SK-N-SH (cell line): ENCODE results near the gene LCE5A. TPM values are rescaled to one million over a fixed set of nuclear protein-coding genes. Genes with fewer than 3 reads are reported as not detected.

Source experiments
- CTCF ChIA-PET: fragments of 300-600, 350-600 bp; formaldehyde crosslinking; extraction: SDS; loops from one replicate; lab custom pipeline; 2021; lab: Yijun Ruan, JAX
- POLR2A ChIA-PET: fragments of 350-600 bp; sonication (Branson Sonifier 250); formaldehyde crosslinking; extraction: SDS; loops from one replicate; lab custom pipeline; 2020; ENCODE audit warnings: antibody characterized with exemption, inconsistent platforms; lab: Yijun Ruan, JAX
- DNase-seq: peaks from one replicate; pipeline ENCODE4 v3.0.0; 2012
- H2AFZ ChIP-seq: fragments of 200-600 bp; sonication (generic); 2 replicates; pipeline ENCODE4 v1.8.1; 2016; ENCODE audit warnings: antibody characterized with exemption, mild to moderate bottlenecking, low read depth
- H3F3A ChIP-seq: fragments of 200-600 bp; sonication (generic); replicated peaks from 2 replicates; pipeline ENCODE3; 2016; ENCODE audit warnings: antibody characterized with exemption, mild to moderate bottlenecking; ENCODE audit not compliant: insufficient read depth
- H3K27ac ChIP-seq, 2 experiments: fragments of 200-500 bp in 1 of 2; fragments of 200-600 bp in 1 of 2; sonication (Bioruptor generic) in 1 of 2; sonication (generic), shearing (Covaris generic) in 1 of 2; 2 replicates each; pipeline versions ENCODE4 v1.5.1 to v1.6.1; 2014 to 2016; ENCODE audit warnings: low read depth in 2 of 2, inconsistent platforms in 1 of 2, low read length in 1 of 2, mild to moderate bottlenecking in 1 of 2, mixed read lengths in 1 of 2
- H3K27me3 ChIP-seq: fragments of 200-600 bp; sonication (generic), shearing (Covaris generic); 2 replicates; pipeline ENCODE4 v1.6.1; 2016; ENCODE audit warnings: mixed run types; ENCODE audit not compliant: insufficient read depth
- H3K36me3 ChIP-seq, 2 experiments: fragments of 200-500 bp in 1 of 2; fragments of 200-600 bp in 1 of 2; sonication (Bioruptor generic) in 1 of 2; sonication (generic) in 1 of 2; replicated peaks in 1 of 2; 2 replicates each; pipeline versions ENCODE3 to v1.5.1; 2014 to 2016; ENCODE audit warnings: low read length in 1 of 2, mild to moderate bottlenecking in 1 of 2; ENCODE audit not compliant: insufficient read depth in 2 of 2, control insufficient read depth in 1 of 2
- H3K4me1 ChIP-seq, 2 experiments: fragments of 200-500 bp in 1 of 2; fragments of 200-600 bp in 1 of 2; sonication (Bioruptor generic) in 1 of 2; sonication (generic), shearing (Covaris generic) in 1 of 2; 2 replicates each; pipeline versions ENCODE4 v1.5.1 to v1.6.1; 2014 to 2016; ENCODE audit warnings: low read depth in 1 of 2, low read length in 1 of 2, mixed run types in 1 of 2; ENCODE audit not compliant: insufficient read depth in 2 of 2, control insufficient read depth in 1 of 2
- H3K4me2 ChIP-seq: fragments of 200-600 bp; sonication (generic), shearing (Covaris generic); 2 replicates; pipeline ENCODE4 v1.6.1; 2017; ENCODE audit warnings: mixed run types
- H3K4me3 ChIP-seq, 2 experiments: fragments of 200-500 bp in 1 of 2; fragments of 200-600 bp in 1 of 2; sonication (Bioruptor generic) in 1 of 2; sonication (generic), shearing (Covaris generic) in 1 of 2; 2 replicates each; pipeline versions ENCODE4 v1.5.1 to v1.8.1; 2014 to 2016; ENCODE audit warnings: low read depth in 2 of 2, inconsistent platforms in 1 of 2, low read length in 1 of 2, mild to moderate bottlenecking in 1 of 2, mixed read lengths in 1 of 2, moderate library complexity in 1 of 2
- H3K79me2 ChIP-seq: fragments of 200-600 bp; sonication (generic); 2 replicates; pipeline ENCODE4 v1.8.1; 2017; ENCODE audit warnings: mild to moderate bottlenecking; ENCODE audit not compliant: insufficient read depth
- H3K9ac ChIP-seq: fragments of 200-600 bp; sonication (generic); 2 replicates; pipeline ENCODE4 v1.6.1; 2017; ENCODE audit warnings: mixed run types
- H3K9me2 ChIP-seq: fragments of 200-600 bp; sonication (generic); 2 replicates; pipeline ENCODE4 v1.6.1; 2017; ENCODE audit warnings: mixed run types
- H3K9me3 ChIP-seq: fragments of 200-600 bp; sonication (generic); 2 replicates; pipeline ENCODE4 v1.6.1; 2017; ENCODE audit warnings: mixed run types, mild to moderate bottlenecking, moderate library complexity
- H4K20me1 ChIP-seq: fragments of 200-600 bp; sonication (generic); 2 replicates; pipeline ENCODE4 v1.6.1; 2017; ENCODE audit warnings: mild to moderate bottlenecking, mixed run types; ENCODE audit not compliant: insufficient read depth
- CHD2 ChIP-seq: fragments of 150-350 bp; IDR thresholded peaks from 2 replicates; pipeline ENCODE4 v1.6.1; 2018; ENCODE audit warnings: low read length; ENCODE audit not compliant: partially characterized antibody
- EZH2phosphoT487 ChIP-seq: fragments of 200-600 bp; sonication (generic); IDR thresholded peaks from 2 replicates; pipeline ENCODE4 v1.6.1; 2017; ENCODE audit warnings: low read depth, mixed run types, mild to moderate bottlenecking, antibody characterized with exemption, moderate library complexity, borderline replicate concordance
- FOSL2 ChIP-seq: IDR thresholded peaks from 2 replicates; pipeline ENCODE4 v1.4.0; 2012; ENCODE audit warnings: low read depth, mild to moderate bottlenecking, moderate library complexity, borderline replicate concordance
- FOXJ3 ChIP-seq: sonication (generic); formaldehyde crosslinking; IDR thresholded peaks from 2 replicates; pipeline ENCODE4 v1.5.1; 2020; ENCODE audit warnings: mild to moderate bottlenecking, missing genetic modification reagents
- FOXM1 ChIP-seq: IDR thresholded peaks from 2 replicates; pipeline ENCODE4 v1.4.0; 2012; ENCODE audit warnings: low read depth, mild to moderate bottlenecking
- GABPA ChIP-seq: IDR thresholded peaks from 2 replicates; pipeline ENCODE4 v1.4.0; 2012; ENCODE audit warnings: low read depth, mild to moderate bottlenecking
- GATA2 ChIP-seq: sonication (generic); formaldehyde crosslinking; IDR thresholded peaks from 2 replicates; pipeline ENCODE4 v1.5.0; 2020; ENCODE audit warnings: mild to moderate bottlenecking, missing genetic modification reagents
- JUND ChIP-seq: IDR thresholded peaks from 2 replicates; pipeline ENCODE4 v1.4.0; 2012
- MEF2A ChIP-seq: IDR thresholded peaks from 2 replicates; pipeline ENCODE4 v1.4.0; 2012; ENCODE audit warnings: low read depth, borderline replicate concordance
- NRF1 ChIP-seq: IDR thresholded peaks from 2 replicates; pipeline ENCODE4 v1.6.1; 2012; ENCODE audit warnings: low read depth, mild to moderate bottlenecking, low read length
- RXRA ChIP-seq: IDR thresholded peaks from 2 replicates; pipeline ENCODE4 v1.4.0; 2012; ENCODE audit warnings: low read depth, mild to moderate bottlenecking, borderline replicate concordance
- SIN3A ChIP-seq: IDR thresholded peaks from 2 replicates; pipeline ENCODE4 v1.6.1; 2012; ENCODE audit warnings: low read depth, mild to moderate bottlenecking, low read length, moderate library complexity, borderline replicate concordance
- TAF1 ChIP-seq: IDR thresholded peaks from 2 replicates; pipeline ENCODE4 v1.6.1; 2012; ENCODE audit warnings: low read depth, mild to moderate bottlenecking, low read length, moderate library complexity, borderline replicate concordance
- WGBS: methylation state at CpG from one replicate; pipeline ENCODE4 v1.1.6; 2017; ENCODE audit warnings: low lambda C conversion rate; 5-methylcytosine and 5-hydroxymethylcytosine counted together
- polyA plus RNA-seq, 3 experiments: library from polyadenylated mRNA; depleted of rRNA; stranded (reverse); fragments of >200 nt; gene quantifications; 2 replicates each; pipeline ENCODE4 v1.2.3, GENCODE V29; 2012
- TF ChIP-seq, protein P1 (sequence below): fragments of 200-600 bp; sonication (generic); IDR thresholded peaks from 2 replicates; pipeline ENCODE4 v1.6.1; 2017; ENCODE audit warnings: antibody characterized with exemption, mild to moderate bottlenecking, moderate library complexity
- TF ChIP-seq, protein P2 (sequence below): IDR thresholded peaks from 2 replicates; pipeline ENCODE4 v1.4.0; 2012; ENCODE audit warnings: low read depth
- TF ChIP-seq, protein P3 (sequence below): IDR thresholded peaks from 2 replicates; pipeline ENCODE4 v1.4.0; 2012; ENCODE audit warnings: low read depth, borderline replicate concordance
- TF ChIP-seq, protein P4 (sequence below): IDR thresholded peaks from 2 replicates; pipeline ENCODE4; 2012
- TF ChIP-seq, protein P5 (sequence below): IDR thresholded peaks from 2 replicates; pipeline ENCODE4 v1.6.1; 2012; ENCODE audit warnings: mild to moderate bottlenecking, low read depth, low read length, moderate library complexity

The LCE5A gene
- polyA plus RNA-seq, 1 of the 3 experiments (the other 2 are of a cell fraction), result not detected

DNA sequence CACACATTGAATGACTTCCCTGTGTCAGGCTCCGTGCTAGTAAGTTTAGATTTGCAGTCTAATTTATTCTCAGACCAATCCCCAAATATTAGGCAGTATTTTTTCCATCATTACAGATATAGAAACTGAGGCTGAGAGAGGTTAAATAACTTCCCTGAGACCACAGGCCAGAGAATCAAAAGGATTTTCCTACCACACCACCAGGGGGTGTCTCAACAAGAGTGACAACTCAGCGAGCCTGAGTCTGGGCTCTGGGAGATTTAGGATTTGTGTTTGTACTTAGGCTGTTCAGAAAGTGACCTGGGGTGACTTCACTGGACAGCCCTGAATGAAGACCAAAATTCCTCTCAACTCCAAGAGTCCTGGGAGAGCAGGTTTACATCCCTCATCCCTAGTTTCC, 13.3 kb upstream of the LCE5A start:
- Histone ChIP-seq H3K9me2 (no peaks in the 10 kb centered on the region), H3K4me3 (no peak overlapping the region), H3K36me3 (no peaks in the 10 kb centered on the region), H3K79me2 (no peaks in the 10 kb centered on the region), H3K27ac (no peak overlapping the region), H3K27me3 (peaks cover 13% of the 10 kb centered on the region; the same call in 1 of the 2 replicates), H3K9ac (no peak overlapping the region), H2AFZ (no peak overlapping the region), H3F3A (no peaks in the 10 kb centered on the region), H4K20me1 (no peaks in the 10 kb centered on the region), H3K4me2 (no peak overlapping the region), H3K4me1 (no peaks in the 10 kb centered on the region), H3K9me3 (no peaks in the 10 kb centered on the region)
- ChIA-PET CTCF (interaction anchor here (0.7 to 3.7 kb wide), 3 partner anchors 37 to 45 kb away, joined by 3 to 15 read pairs (median 3); no protein-coding TSS in a partner anchor), POLR2A (no interaction called here)
- no peak for DNase-seq
- TF ChIP-seq, protein P1, sequence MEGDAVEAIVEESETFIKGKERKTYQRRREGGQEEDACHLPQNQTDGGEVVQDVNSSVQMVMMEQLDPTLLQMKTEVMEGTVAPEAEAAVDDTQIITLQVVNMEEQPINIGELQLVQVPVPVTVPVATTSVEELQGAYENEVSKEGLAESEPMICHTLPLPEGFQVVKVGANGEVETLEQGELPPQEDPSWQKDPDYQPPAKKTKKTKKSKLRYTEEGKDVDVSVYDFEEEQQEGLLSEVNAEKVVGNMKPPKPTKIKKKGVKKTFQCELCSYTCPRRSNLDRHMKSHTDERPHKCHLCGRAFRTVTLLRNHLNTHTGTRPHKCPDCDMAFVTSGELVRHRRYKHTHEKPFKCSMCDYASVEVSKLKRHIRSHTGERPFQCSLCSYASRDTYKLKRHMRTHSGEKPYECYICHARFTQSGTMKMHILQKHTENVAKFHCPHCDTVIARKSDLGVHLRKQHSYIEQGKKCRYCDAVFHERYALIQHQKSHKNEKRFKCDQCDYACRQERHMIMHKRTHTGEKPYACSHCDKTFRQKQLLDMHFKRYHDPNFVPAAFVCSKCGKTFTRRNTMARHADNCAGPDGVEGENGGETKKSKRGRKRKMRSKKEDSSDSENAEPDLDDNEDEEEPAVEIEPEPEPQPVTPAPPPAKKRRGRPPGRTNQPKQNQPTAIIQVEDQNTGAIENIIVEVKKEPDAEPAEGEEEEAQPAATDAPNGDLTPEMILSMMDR, result peak; percentile 40
- TF ChIP-seq, protein P2, sequence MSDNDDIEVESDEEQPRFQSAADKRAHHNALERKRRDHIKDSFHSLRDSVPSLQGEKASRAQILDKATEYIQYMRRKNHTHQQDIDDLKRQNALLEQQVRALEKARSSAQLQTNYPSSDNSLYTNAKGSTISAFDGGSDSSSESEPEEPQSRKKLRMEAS, result no peak
- no peak for TF ChIP-seq CHD2
- TF ChIP-seq, protein P3, sequence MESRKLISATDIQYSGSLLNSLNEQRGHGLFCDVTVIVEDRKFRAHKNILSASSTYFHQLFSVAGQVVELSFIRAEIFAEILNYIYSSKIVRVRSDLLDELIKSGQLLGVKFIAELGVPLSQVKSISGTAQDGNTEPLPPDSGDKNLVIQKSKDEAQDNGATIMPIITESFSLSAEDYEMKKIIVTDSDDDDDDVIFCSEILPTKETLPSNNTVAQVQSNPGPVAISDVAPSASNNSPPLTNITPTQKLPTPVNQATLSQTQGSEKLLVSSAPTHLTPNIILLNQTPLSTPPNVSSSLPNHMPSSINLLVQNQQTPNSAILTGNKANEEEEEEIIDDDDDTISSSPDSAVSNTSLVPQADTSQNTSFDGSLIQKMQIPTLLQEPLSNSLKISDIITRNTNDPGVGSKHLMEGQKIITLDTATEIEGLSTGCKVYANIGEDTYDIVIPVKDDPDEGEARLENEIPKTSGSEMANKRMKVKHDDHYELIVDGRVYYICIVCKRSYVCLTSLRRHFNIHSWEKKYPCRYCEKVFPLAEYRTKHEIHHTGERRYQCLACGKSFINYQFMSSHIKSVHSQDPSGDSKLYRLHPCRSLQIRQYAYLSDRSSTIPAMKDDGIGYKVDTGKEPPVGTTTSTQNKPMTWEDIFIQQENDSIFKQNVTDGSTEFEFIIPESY, result no peak
- TF ChIP-seq RXRA, result no peak
- TF ChIP-seq TAF1, result no peak
- no peak for TF ChIP-seq NRF1
- TF ChIP-seq GABPA, result no peak
- WGBS, result 0% methylated on average over 2 of the region's 2 CpGs

DNA sequence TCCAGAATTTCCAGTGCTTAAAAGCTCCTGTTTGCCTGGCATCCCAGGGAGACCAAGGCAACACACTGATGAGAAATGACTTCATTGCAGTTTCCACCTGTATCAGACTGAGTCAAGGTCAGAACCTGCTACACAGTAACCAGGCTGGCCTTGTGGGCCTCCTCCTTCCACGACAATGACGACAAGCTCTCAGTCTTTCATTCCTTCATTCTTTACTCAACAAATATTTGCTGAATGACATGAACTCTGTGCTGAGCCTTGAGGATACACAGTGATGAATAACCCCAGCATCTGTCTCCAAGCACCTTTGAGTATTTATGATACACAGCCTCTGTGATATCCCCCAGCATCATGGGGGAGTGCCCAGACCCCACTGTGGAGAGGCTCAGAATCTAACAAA, 8.9 kb upstream of the LCE5A start:
- H3K27me3 ChIP-seq, result peaks cover 5% of the 10 kb centered on the region; the same call in 1 of the 2 replicates
- no peaks in the 10 kb centered on the region for H3K9me3 ChIP-seq
- ChIA-PET CTCF (no interaction called here), POLR2A (no interaction called here)
- H3K9me2 ChIP-seq, result no peaks in the 10 kb centered on the region
- no peak for DNase-seq
- H3K79me2 ChIP-seq, result no peaks in the 10 kb centered on the region
- no peak overlapping the region for H3K4me3 ChIP-seq
- no peaks in the 10 kb centered on the region for H3K36me3 ChIP-seq
- H3F3A ChIP-seq, result no peaks in the 10 kb centered on the region
- no peaks in the 10 kb centered on the region for H4K20me1 ChIP-seq
- no peak overlapping the region for H2AFZ ChIP-seq
- no peak overlapping the region for H3K9ac ChIP-seq
- no peak overlapping the region for H3K4me2 ChIP-seq
- no peak overlapping the region for H3K27ac ChIP-seq
- no peaks in the 10 kb centered on the region for H3K4me1 ChIP-seq
- whole genome bisulfite sequencing, result 0% methylated on average over 2 of the region's 2 CpGs
- TF ChIP-seq FOXJ3 (no peak), EZH2phosphoT487 (no peak), GATA2 (no peak), SIN3A (no peak), MEF2A (no peak), FOXM1 (no peak), FOSL2 (no peak), JUND (no peak)
- TF ChIP-seq, protein P4, sequence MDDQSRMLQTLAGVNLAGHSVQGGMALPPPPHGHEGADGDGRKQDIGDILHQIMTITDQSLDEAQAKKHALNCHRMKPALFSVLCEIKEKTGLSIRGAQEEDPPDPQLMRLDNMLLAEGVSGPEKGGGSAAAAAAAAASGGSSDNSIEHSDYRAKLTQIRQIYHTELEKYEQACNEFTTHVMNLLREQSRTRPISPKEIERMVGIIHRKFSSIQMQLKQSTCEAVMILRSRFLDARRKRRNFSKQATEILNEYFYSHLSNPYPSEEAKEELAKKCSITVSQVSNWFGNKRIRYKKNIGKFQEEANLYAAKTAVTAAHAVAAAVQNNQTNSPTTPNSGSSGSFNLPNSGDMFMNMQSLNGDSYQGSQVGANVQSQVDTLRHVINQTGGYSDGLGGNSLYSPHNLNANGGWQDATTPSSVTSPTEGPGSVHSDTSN, result no peak
- TF ChIP-seq, protein P2, result no peak
- TF ChIP-seq, protein P5, sequence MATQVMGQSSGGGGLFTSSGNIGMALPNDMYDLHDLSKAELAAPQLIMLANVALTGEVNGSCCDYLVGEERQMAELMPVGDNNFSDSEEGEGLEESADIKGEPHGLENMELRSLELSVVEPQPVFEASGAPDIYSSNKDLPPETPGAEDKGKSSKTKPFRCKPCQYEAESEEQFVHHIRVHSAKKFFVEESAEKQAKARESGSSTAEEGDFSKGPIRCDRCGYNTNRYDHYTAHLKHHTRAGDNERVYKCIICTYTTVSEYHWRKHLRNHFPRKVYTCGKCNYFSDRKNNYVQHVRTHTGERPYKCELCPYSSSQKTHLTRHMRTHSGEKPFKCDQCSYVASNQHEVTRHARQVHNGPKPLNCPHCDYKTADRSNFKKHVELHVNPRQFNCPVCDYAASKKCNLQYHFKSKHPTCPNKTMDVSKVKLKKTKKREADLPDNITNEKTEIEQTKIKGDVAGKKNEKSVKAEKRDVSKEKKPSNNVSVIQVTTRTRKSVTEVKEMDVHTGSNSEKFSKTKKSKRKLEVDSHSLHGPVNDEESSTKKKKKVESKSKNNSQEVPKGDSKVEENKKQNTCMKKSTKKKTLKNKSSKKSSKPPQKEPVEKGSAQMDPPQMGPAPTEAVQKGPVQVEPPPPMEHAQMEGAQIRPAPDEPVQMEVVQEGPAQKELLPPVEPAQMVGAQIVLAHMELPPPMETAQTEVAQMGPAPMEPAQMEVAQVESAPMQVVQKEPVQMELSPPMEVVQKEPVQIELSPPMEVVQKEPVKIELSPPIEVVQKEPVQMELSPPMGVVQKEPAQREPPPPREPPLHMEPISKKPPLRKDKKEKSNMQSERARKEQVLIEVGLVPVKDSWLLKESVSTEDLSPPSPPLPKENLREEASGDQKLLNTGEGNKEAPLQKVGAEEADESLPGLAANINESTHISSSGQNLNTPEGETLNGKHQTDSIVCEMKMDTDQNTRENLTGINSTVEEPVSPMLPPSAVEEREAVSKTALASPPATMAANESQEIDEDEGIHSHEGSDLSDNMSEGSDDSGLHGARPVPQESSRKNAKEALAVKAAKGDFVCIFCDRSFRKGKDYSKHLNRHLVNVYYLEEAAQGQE, result no peak
